H1 (cell line): ENCODE results near the gene TATDN2. TPM values are rescaled to one million over a fixed set of nuclear protein-coding genes. Genes with fewer than 3 reads are reported as not detected.

Experiments
- CTCF ChIA-PET: fragments of 300-600 bp; sonication (Branson Sonifier 250); formaldehyde crosslinking; loops from one replicate; lab custom pipeline; 2021; ENCODE audit not compliant: partially characterized antibody; lab: Charles Lee
- POLR2A ChIA-PET: fragments of 300-600 bp; sonication (Branson Sonifier 250); formaldehyde crosslinking; loops from one replicate; lab custom pipeline; 2021; ENCODE audit warnings: inconsistent platforms; ENCODE audit not compliant: partially characterized antibody; lab: Charles Lee
- DNase-seq, 2 experiments: peaks; one replicate each; pipeline versions ENCODE4 v3.0.0 to v3.0.0-alpha.2; 2010 to 2022; ENCODE audit warnings: low spot score in 2 of 2, low read depth in 1 of 2, mixed read lengths in 1 of 2
- FAIRE-seq: peaks from 2 replicates; lab custom pipeline; 2011; peaks lifted over from hg19 to GRCh38; lab: Jason Lieb, UNC
- H2AFZ ChIP-seq: 2 replicates; pipeline ENCODE4 v1.8.1; 2012; ENCODE audit warnings: low read length, inconsistent platforms
- H2AK5ac ChIP-seq: 2 replicates; pipeline ENCODE4 v1.6.1; 2013; ENCODE audit warnings: low read depth, low read length
- H2BK120ac ChIP-seq: replicated peaks from 2 replicates; pipeline ENCODE3; 2013; ENCODE audit warnings: low read depth, low read length, inconsistent platforms
- H2BK12ac ChIP-seq: 2 replicates; pipeline ENCODE4 v1.6.1; 2013; ENCODE audit warnings: low read depth, low read length
- H2BK15ac ChIP-seq: 2 replicates; pipeline ENCODE4 v1.6.1; 2013; ENCODE audit warnings: low read length
- H2BK20ac ChIP-seq: 2 replicates; pipeline ENCODE4 v1.6.1; 2013; ENCODE audit warnings: low read length
- H2BK5ac ChIP-seq: 2 replicates; pipeline ENCODE4 v1.6.1; 2013; ENCODE audit warnings: low read depth, low read length
- H3K14ac ChIP-seq: 2 replicates; pipeline ENCODE4 v1.6.1; 2013; ENCODE audit warnings: inconsistent platforms; ENCODE audit not compliant: insufficient read length
- H3K18ac ChIP-seq: 2 replicates; pipeline ENCODE4 v1.6.1; 2013; ENCODE audit warnings: low read length; ENCODE audit errors: extremely low read depth
- H3K23ac ChIP-seq: 2 replicates; pipeline ENCODE4 v1.6.1; 2013; ENCODE audit warnings: inconsistent platforms; ENCODE audit not compliant: insufficient read length
- H3K23me2 ChIP-seq: 2 replicates; pipeline ENCODE4 v1.6.1; 2013; ENCODE audit warnings: low read depth, low read length
- H3K27ac ChIP-seq: 2 replicates; pipeline ENCODE4 v1.6.1; 2011; ENCODE audit warnings: low read depth, low read length, inconsistent platforms
- H3K27me3 ChIP-seq, 4 experiments: replicated peaks in 1 of 4; 1 replicate in 1 of 4; 2 replicates in 3 of 4; pipeline versions ENCODE4 v1.6.1 to v1.8.1; 2011 to 2013; ENCODE audit warnings: low read length in 3 of 4, mild to moderate bottlenecking in 3 of 4, inconsistent platforms in 2 of 4, mixed read lengths in 2 of 4, moderate library complexity in 1 of 4; ENCODE audit not compliant: control insufficient read depth in 3 of 4, insufficient read depth in 3 of 4; ENCODE audit errors: extremely low read depth in 1 of 4
- H3K36me3 ChIP-seq, 4 experiments: 2 replicates each; pipeline versions ENCODE4 v1.6.1 to v1.8.1; 2011 to 2013; ENCODE audit warnings: mild to moderate bottlenecking in 4 of 4, low read length in 3 of 4, moderate library complexity in 2 of 4, control low read depth in 1 of 4, inconsistent platforms in 1 of 4; ENCODE audit not compliant: insufficient read depth in 4 of 4, control insufficient read depth in 2 of 4
- H3K4ac ChIP-seq: replicated peaks from 2 replicates; pipeline ENCODE3; 2013; ENCODE audit warnings: low read length, low read depth, mixed read lengths, inconsistent platforms; ENCODE audit not compliant: insufficient read length
- H3K4me1 ChIP-seq, 4 experiments: replicated peaks in 1 of 4; 1 replicate in 1 of 4; 2 replicates in 3 of 4; pipeline versions ENCODE4 v1.6.1 to v1.8.1; 2011 to 2013; ENCODE audit warnings: low read length in 3 of 4, inconsistent platforms in 2 of 4, mixed read lengths in 1 of 4; ENCODE audit not compliant: insufficient read depth in 4 of 4, control insufficient read depth in 3 of 4
- H3K4me2 ChIP-seq, 2 experiments: 2 replicates each; pipeline versions ENCODE4 v1.6.1 to v1.8.1; 2011 to 2013; ENCODE audit warnings: low read depth in 2 of 2, low read length in 2 of 2, control low read depth in 1 of 2, inconsistent platforms in 1 of 2, mild to moderate bottlenecking in 1 of 2; ENCODE audit not compliant: insufficient read depth in 1 of 2
- H3K4me3 ChIP-seq, 4 experiments: fragments of 200-600, 300-600 bp in 1 of 4; sonication (generic), shearing (Covaris generic), sonication (Bioruptor Twin) in 1 of 4; 2 replicates each; pipeline versions ENCODE4 v1.5.1 to v1.8.1; 2011 to 2016; ENCODE audit warnings: low read length in 4 of 4, low read depth in 3 of 4, control low read depth in 2 of 4, inconsistent platforms in 2 of 4, mild to moderate bottlenecking in 2 of 4, mixed read lengths in 1 of 4, moderate library complexity in 1 of 4; ENCODE audit not compliant: insufficient read depth in 2 of 4; ENCODE audit errors: extremely low read depth in 1 of 4
- H3K56ac ChIP-seq: replicated peaks from 2 replicates; pipeline ENCODE3; 2013; ENCODE audit warnings: low read depth, mild to moderate bottlenecking, mixed read lengths, low read length, inconsistent platforms; ENCODE audit not compliant: insufficient read length
- H3K79me1 ChIP-seq: 2 replicates; pipeline ENCODE4 v1.6.1; 2013; ENCODE audit warnings: low read depth, low read length, control low read depth
- H3K79me2 ChIP-seq, 2 experiments: 2 replicates each; pipeline versions ENCODE4 v1.6.1 to v1.8.1; 2012 to 2013; ENCODE audit warnings: low read length in 2 of 2, mild to moderate bottlenecking in 2 of 2, inconsistent platforms in 1 of 2; ENCODE audit not compliant: insufficient read depth in 2 of 2, control insufficient read depth in 1 of 2
- H3K9ac ChIP-seq, 4 experiments: replicated peaks in 1 of 4; 1 replicate in 1 of 4; 2 replicates in 3 of 4; pipeline versions ENCODE4 v1.6.1 to v1.8.1; 2011 to 2013; ENCODE audit warnings: low read depth in 3 of 4, low read length in 3 of 4, control low read depth in 2 of 4, mild to moderate bottlenecking in 2 of 4, moderate library complexity in 2 of 4, inconsistent platforms in 1 of 4; ENCODE audit errors: extremely low read depth in 1 of 4
- H3K9me3 ChIP-seq, 2 experiments: 2 replicates each; pipeline versions ENCODE4 v1.6.1 to v1.8.1; 2012 to 2013; ENCODE audit warnings: mild to moderate bottlenecking in 2 of 2, moderate library complexity in 2 of 2, control low read depth in 1 of 2, inconsistent platforms in 1 of 2, low read depth in 1 of 2, low read length in 1 of 2, mixed read lengths in 1 of 2; ENCODE audit not compliant: insufficient read depth in 2 of 2
- H4K20me1 ChIP-seq, 2 experiments: replicated peaks in 1 of 2; 2 replicates each; pipeline versions ENCODE3 to v1.8.1; 2011 to 2013; ENCODE audit warnings: inconsistent platforms in 2 of 2, low read length in 2 of 2, mild to moderate bottlenecking in 1 of 2; ENCODE audit not compliant: insufficient read depth in 2 of 2, control insufficient read depth in 1 of 2
- H4K5ac ChIP-seq: 2 replicates; pipeline ENCODE4 v1.6.1; 2013; ENCODE audit warnings: low read length, low read depth, mixed read lengths, inconsistent platforms; ENCODE audit not compliant: insufficient read length
- H4K8ac ChIP-seq: 2 replicates; pipeline ENCODE4 v1.8.0; 2013; ENCODE audit warnings: mild to moderate bottlenecking, moderate library complexity, low read length, inconsistent platforms; ENCODE audit not compliant: insufficient read depth; ENCODE audit errors: extremely low read depth
- H4K91ac ChIP-seq: replicated peaks from 2 replicates; pipeline ENCODE3; 2013; ENCODE audit warnings: low read length, mixed read lengths, inconsistent platforms; ENCODE audit not compliant: insufficient read length
- CHD2 ChIP-seq: IDR thresholded peaks from 2 replicates; pipeline ENCODE4 v1.6.1; 2012; ENCODE audit warnings: low read length, improper control_type of control experiment
- EGR1 ChIP-seq: IDR thresholded peaks from 2 replicates; pipeline ENCODE4 v1.6.1; 2011; ENCODE audit warnings: low read depth, low read length, borderline replicate concordance
- JUN ChIP-seq: IDR thresholded peaks from 2 replicates; pipeline ENCODE4 v1.6.1; 2011; ENCODE audit warnings: low read depth, mild to moderate bottlenecking, improper control_type of control experiment, low read length
- RAD21 ChIP-seq, 2 experiments: IDR thresholded peaks in 1 of 2; conservative IDR thresholded peaks in 1 of 2; 2 replicates each; pipeline ENCODE4 v1.6.1; 2011; ENCODE audit warnings: low read depth in 2 of 2, low read length in 2 of 2, improper control_type of control experiment in 1 of 2, inconsistent platforms in 1 of 2, mild to moderate bottlenecking in 1 of 2, moderate library complexity in 1 of 2
- RXRA ChIP-seq: IDR thresholded peaks from 2 replicates; pipeline ENCODE4 v1.6.1; 2011; ENCODE audit warnings: low read depth, mild to moderate bottlenecking, low read length, moderate library complexity; ENCODE audit not compliant: insufficient read depth
- WGBS, 2 experiments: shearing (Covaris generic) in 1 of 2; methylation state at CpG; one replicate each; pipeline versions ENCODE4 v1.1.6 to v1.1.7; 2013 to 2015; ENCODE audit warnings: low lambda C conversion rate in 2 of 2, mixed read lengths in 2 of 2, inconsistent platforms in 1 of 2, low coverage in 1 of 2, missing lambda C conversion rate in 1 of 2; ENCODE audit not compliant: insufficient replicate concordance in 2 of 2, insufficient coverage in 1 of 2, insufficient read length in 1 of 2; ENCODE audit errors: extremely low coverage in 1 of 2, missing lambda C conversion rate in 1 of 2; 5-methylcytosine and 5-hydroxymethylcytosine counted together
- polyA plus RNA-seq, 7 experiments: library from polyadenylated mRNA; depleted of rRNA in 3 of 7; stranded (reverse) in 5 of 7; unstranded in 2 of 7; fragments of >200 nt in 5 of 7; fragments of 200-250 nt in 2 of 7; gene quantifications; 1 replicate in 5 of 7; 2 replicates in 1 of 7; 4 replicates in 1 of 7; pipeline versions ENCODE4 v1.2.1 to v1.2.3, GENCODE V29; 2011 to 2013; ENCODE audit warnings: missing spikeins in 2 of 7, mixed read lengths in 2 of 7
- total RNA-seq: library from RNA; stranded (reverse); fragmentation: NEBNext Ultra II Directional; extraction: Animal tissue kit (Norgen Biotek cat#: 25700); gene quantifications from 2 replicates; pipeline ENCODE4 v1.2.1, GENCODE V29; 2021
- TF ChIP-seq, protein P1 (sequence below), 3 experiments: IDR thresholded peaks; 1 replicate in 2 of 3; 2 replicates in 1 of 3; pipeline versions ENCODE4 v1.5.1 to v1.6.1; 2011; ENCODE audit warnings: low read length in 3 of 3, mild to moderate bottlenecking in 3 of 3, inconsistent platforms in 2 of 3, low read depth in 1 of 3, moderate library complexity in 1 of 3; ENCODE audit not compliant: insufficient read depth in 1 of 3; ENCODE audit errors: control extremely low read depth in 1 of 3
- TF ChIP-seq, protein P2 (sequence below): IDR thresholded peaks from 2 replicates; pipeline ENCODE4 v1.6.1; 2012; ENCODE audit warnings: inconsistent platforms

Gene TATDN2
- total and polyA plus RNA-seq, 2 of the 8 experiments (the other 6 are each of a cell fraction or from before 2014, with no cell fraction given) = 12.1 to 34.8 TPM

DNA sequence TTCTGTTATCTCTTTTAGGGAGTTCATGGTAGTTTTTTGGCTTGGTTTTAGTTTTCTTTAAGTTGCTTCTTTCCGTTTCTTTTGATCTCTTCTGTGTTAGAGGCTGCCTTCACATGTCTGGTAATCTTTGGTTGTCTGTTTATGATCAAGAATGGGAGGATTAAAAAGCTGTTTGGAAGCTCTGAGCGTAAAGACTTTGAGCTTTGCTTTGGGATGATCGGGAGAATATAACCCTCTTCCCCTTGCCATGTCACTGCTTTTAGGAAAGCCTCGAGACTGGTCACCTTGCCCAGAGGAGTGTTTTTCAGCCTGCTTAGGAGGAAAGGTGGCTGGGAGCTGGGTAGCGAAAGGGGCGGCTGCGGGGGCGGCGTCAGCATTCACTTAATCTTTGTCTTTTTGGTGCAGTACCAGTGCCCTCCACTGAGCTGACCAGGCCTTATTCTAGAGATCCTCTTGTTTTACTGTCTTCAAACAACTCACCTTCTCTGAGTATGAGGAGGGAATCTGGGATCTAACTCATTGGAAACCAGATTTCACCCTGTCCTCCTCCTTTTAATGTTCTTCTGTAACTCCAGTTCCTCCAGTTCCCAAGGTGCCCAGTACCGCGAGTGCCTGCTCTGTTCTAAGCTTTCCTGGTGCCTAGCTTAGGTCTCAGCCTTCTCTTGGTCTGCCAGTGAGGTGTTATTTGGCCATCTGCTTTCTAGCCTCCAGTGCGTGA is 15.5 kb downstream of the TATDN2 start:
- H2AFZ ChIP-seq = 0 out of 2 replicates have a peak overlapping the region, but pooled peaks have one; percentile 13
- H3K9me3 ChIP-seq = no peaks in the 10 kb centered on the region
- no peak for TF ChIP-seq CHD2
- TF ChIP-seq, protein P1, sequence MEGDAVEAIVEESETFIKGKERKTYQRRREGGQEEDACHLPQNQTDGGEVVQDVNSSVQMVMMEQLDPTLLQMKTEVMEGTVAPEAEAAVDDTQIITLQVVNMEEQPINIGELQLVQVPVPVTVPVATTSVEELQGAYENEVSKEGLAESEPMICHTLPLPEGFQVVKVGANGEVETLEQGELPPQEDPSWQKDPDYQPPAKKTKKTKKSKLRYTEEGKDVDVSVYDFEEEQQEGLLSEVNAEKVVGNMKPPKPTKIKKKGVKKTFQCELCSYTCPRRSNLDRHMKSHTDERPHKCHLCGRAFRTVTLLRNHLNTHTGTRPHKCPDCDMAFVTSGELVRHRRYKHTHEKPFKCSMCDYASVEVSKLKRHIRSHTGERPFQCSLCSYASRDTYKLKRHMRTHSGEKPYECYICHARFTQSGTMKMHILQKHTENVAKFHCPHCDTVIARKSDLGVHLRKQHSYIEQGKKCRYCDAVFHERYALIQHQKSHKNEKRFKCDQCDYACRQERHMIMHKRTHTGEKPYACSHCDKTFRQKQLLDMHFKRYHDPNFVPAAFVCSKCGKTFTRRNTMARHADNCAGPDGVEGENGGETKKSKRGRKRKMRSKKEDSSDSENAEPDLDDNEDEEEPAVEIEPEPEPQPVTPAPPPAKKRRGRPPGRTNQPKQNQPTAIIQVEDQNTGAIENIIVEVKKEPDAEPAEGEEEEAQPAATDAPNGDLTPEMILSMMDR (IDR thresholded peaks at IDR 0.05; ENCODE audit: control extremely low read depth in 1 of 3, insufficient read depth in 1 of 3, low read depth in 1 of 3, low read length in 3 of 3) = peak; percentile 20 to 61 (median 23); a peak in 3 of 4 replicates
- peak; percentile 98 for TF ChIP-seq EGR1
- peak; percentile 38 to 40; a peak in 3 of 4 replicates for TF ChIP-seq RAD21 (IDR thresholded peaks at IDR 0.05 in 1 of 2, conservative IDR thresholded peaks at IDR 0.05 in 1 of 2; ENCODE audit: low read depth in 2 of 2, low read length in 2 of 2)
- TF ChIP-seq, protein P2, sequence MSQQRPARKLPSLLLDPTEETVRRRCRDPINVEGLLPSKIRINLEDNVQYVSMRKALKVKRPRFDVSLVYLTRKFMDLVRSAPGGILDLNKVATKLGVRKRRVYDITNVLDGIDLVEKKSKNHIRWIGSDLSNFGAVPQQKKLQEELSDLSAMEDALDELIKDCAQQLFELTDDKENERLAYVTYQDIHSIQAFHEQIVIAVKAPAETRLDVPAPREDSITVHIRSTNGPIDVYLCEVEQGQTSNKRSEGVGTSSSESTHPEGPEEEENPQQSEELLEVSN = 0 out of 2 replicates have a peak, but pooled peaks have one; percentile 37
- no peak for TF ChIP-seq RXRA
- no peak for TF ChIP-seq JUN
- TF ChIP-seq, all 59 proteins: peak for 4
- H3K36me3 ChIP-seq = peaks cover 2 to 33% (median 14%) of the 10 kb centered on the region in 4 experiments; a peak in 6 of 8 replicates
- no peak overlapping the region for H2BK5ac ChIP-seq
- H3K79me2 ChIP-seq = peaks cover 0 to 38% of the 10 kb centered on the region in 2 experiments; a peak in 2 of 4 replicates
- DNase-seq (peak in 1 of 2 experiments; percentile 81), FAIRE-seq (peak; percentile 50)
- H4K8ac ChIP-seq = no peak overlapping the region
- H3K14ac ChIP-seq = no peak overlapping the region
- H3K4ac ChIP-seq = peak overlapping the region; percentile 50
- POLR2A ChIA-PET = interaction anchor here (0.6 to 3.7 kb wide), 5 partner anchors 10 to 80 kb away, joined by 3 to 26 read pairs (median 4); partner anchors contain the start of gene TATDN2
- H3K4me2 ChIP-seq = peak overlapping the region; percentile 15 to 20; a peak in 2 of 4 replicates
- no peak overlapping the region for H2BK15ac ChIP-seq
- H4K91ac ChIP-seq = no peak overlapping the region
- no peak overlapping the region for H3K56ac ChIP-seq
- H3K27me3 ChIP-seq = no peaks in the 10 kb centered on the region
- WGBS, 2 experiments = 53% methylated on average over 12 of the region's 12 CpGs; no CpG with 5 or more reads in 1 of the 2 experiments
- no peak overlapping the region for H3K23ac ChIP-seq
- H3K27ac ChIP-seq = no peak overlapping the region
- H3K79me1 ChIP-seq = no peaks in the 10 kb centered on the region
- H4K5ac ChIP-seq = no peak overlapping the region
- H3K4me3 ChIP-seq = no peak overlapping the region
- no peak overlapping the region for H2AK5ac ChIP-seq
- H3K23me2 ChIP-seq = no peaks in the 10 kb centered on the region
- no peak overlapping the region for H2BK20ac ChIP-seq
- no peak overlapping the region for H3K18ac ChIP-seq
- peaks cover 1 to 4% of the 10 kb centered on the region in 2 experiments for H4K20me1 ChIP-seq
- no peaks in the 10 kb centered on the region; a peak in 2 of 7 replicates for H3K4me1 ChIP-seq
- peak overlapping the region; percentile 81; the same call in 1 of the 2 replicates for H2BK12ac ChIP-seq
- H2BK120ac ChIP-seq = no peak overlapping the region
- no peak overlapping the region; a peak in 1 of 7 replicates for H3K9ac ChIP-seq
- CTCF ChIA-PET = interaction anchor here (0.6 to 3.6 kb wide), 39 partner anchors 9 to 622 kb away, joined by 3 to 29 read pairs (median 4); partner anchors contain the start of genes GHRL, SEC13, TATDN2 and VHL
